ENCODE results near the gene PDXP. TPM values are rescaled to one million over a fixed set of nuclear protein-coding genes. Genes with fewer than 3 reads are reported as not detected.

PDXP gene
- total and polyA plus RNA-seq, 9 of the 15 experiments (the other 6 are each of a cell fraction or from before 2014, with no cell fraction given): 7.9 to 54.2 (median 38.8) TPM

DNA sequence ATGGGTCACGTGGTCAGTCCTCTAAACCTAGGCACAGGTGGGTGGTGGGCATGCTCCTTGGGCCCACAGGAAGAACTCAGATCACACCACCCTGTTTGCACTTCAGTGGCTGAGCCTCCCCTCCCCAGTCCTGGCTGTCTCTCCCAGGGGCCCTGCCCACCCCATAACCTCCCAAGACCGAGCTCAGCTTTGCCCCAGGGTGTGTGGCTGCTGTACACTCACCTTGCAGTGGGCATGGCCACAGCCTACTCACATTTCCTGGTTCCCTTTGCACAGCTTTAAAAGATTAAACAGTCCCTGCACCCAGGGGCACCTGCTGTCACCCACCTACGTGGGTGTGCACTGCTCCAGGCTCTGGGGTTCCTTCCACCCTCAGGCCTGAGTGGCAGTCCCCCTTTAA lies 52.2 kb downstream of the PDXP start:
- no peaks in the 10 kb centered on the region for H3K27me3 ChIP-seq (ENCODE audit: control insufficient read depth in 2 of 2, insufficient read depth in 2 of 2, low read length in 2 of 2)
- ChIA-PET CTCF (ENCODE audit: low intra/inter-chr PET ratio) (no interaction called here), POLR2A (no interaction called here)
- no peaks in the 10 kb centered on the region for H3K36me3 ChIP-seq (ENCODE audit: control insufficient read depth, insufficient read depth, low read length)
- H3K9ac ChIP-seq (ENCODE audit: insufficient read depth in 1 of 2, low read depth in 2 of 2, low read length in 2 of 2): no peak overlapping the region; a peak in 2 of 4 replicates
- intact Hi-C loops (cut with micrococcal nuclease): no loop called here
- DNase-seq (ENCODE audit: extremely low read depth in 1 of 4, low spot score in 3 of 4) (no peak), ATAC-seq (no peak), FAIRE-seq (no peak)
- peaks cover 0 to 23% of the 10 kb centered on the region in 2 experiments; a peak in 2 of 5 replicates for H3K4me1 ChIP-seq (replicated peaks in 1 of 2; ENCODE audit: control insufficient read depth in 2 of 2, insufficient read depth in 2 of 2, low read length in 2 of 2)
- H4K20me1 ChIP-seq (replicated peaks; ENCODE audit: control insufficient read depth, insufficient read depth, low read length): no peaks in the 10 kb centered on the region
- in situ Hi-C loops (cut with MboI): no loop called here
- no peak overlapping the region for H3K4me3 ChIP-seq
- WGBS (ENCODE audit: insufficient coverage, low coverage, missing lambda C conversion rate): 30% methylated on average over 2 of the region's 3 CpGs
- H3K79me2 ChIP-seq (ENCODE audit: control insufficient read depth, insufficient read depth, low read length): no peaks in the 10 kb centered on the region
- H3K9me3 ChIP-seq (replicated peaks; ENCODE audit: control insufficient read depth, insufficient read depth, low read depth, low read length): no peaks in the 10 kb centered on the region
- no peak overlapping the region for H2AFZ ChIP-seq (ENCODE audit: low read depth, low read length)
- no peaks in the 10 kb centered on the region for H3K9me1 ChIP-seq (ENCODE audit: control insufficient read depth, insufficient read depth, low read length)
- no peak overlapping the region for H3K27ac ChIP-seq (ENCODE audit: extremely low read depth, low read depth, low read length)
- no peak overlapping the region for H3K4me2 ChIP-seq (ENCODE audit: insufficient read depth, low read length)
- no peak for TF ChIP-seq TEAD4 (IDR thresholded peaks at IDR 0.05; ENCODE audit: low read length)
- no peak for TF ChIP-seq TEAD4 (CRISPR knock-in tag; IDR thresholded peaks at IDR 0.05; ENCODE audit: borderline replicate concordance)
- TF ChIP-seq ILF3 (IDR thresholded peaks at IDR 0.05; ENCODE audit: borderline replicate concordance): no peak
- no peak for TF ChIP-seq TSC22D4 (tag; IDR thresholded peaks at IDR 0.05)
- no peak for TF ChIP-seq ZNF584 (CRISPR knock-in tag; IDR thresholded peaks at IDR 0.05; ENCODE audit: low read depth)
- TF ChIP-seq CXXC5 (CRISPR knock-in tag; IDR thresholded peaks at IDR 0.05): no peak
- TF ChIP-seq, protein P1, sequence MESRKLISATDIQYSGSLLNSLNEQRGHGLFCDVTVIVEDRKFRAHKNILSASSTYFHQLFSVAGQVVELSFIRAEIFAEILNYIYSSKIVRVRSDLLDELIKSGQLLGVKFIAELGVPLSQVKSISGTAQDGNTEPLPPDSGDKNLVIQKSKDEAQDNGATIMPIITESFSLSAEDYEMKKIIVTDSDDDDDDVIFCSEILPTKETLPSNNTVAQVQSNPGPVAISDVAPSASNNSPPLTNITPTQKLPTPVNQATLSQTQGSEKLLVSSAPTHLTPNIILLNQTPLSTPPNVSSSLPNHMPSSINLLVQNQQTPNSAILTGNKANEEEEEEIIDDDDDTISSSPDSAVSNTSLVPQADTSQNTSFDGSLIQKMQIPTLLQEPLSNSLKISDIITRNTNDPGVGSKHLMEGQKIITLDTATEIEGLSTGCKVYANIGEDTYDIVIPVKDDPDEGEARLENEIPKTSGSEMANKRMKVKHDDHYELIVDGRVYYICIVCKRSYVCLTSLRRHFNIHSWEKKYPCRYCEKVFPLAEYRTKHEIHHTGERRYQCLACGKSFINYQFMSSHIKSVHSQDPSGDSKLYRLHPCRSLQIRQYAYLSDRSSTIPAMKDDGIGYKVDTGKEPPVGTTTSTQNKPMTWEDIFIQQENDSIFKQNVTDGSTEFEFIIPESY (CRISPR knock-in tag; IDR thresholded peaks at IDR 0.05): no peak
- TF ChIP-seq, protein P2, sequence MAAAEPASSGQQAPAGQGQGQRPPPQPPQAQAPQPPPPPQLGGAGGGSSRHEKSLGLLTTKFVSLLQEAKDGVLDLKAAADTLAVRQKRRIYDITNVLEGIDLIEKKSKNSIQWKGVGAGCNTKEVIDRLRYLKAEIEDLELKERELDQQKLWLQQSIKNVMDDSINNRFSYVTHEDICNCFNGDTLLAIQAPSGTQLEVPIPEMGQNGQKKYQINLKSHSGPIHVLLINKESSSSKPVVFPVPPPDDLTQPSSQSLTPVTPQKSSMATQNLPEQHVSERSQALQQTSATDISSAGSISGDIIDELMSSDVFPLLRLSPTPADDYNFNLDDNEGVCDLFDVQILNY (CRISPR knock-in tag; IDR thresholded peaks at IDR 0.05): no peak
- no peak for TF ChIP-seq ZNF146 (CRISPR knock-in tag; IDR thresholded peaks at IDR 0.05; ENCODE audit: unreplicated experiment)
- TF ChIP-seq ZKSCAN8 (CRISPR knock-in tag; IDR thresholded peaks at IDR 0.05): no peak
- TF ChIP-seq IRF2 (CRISPR knock-in tag; IDR thresholded peaks at IDR 0.05): no peak
- TF ChIP-seq, protein P3, sequence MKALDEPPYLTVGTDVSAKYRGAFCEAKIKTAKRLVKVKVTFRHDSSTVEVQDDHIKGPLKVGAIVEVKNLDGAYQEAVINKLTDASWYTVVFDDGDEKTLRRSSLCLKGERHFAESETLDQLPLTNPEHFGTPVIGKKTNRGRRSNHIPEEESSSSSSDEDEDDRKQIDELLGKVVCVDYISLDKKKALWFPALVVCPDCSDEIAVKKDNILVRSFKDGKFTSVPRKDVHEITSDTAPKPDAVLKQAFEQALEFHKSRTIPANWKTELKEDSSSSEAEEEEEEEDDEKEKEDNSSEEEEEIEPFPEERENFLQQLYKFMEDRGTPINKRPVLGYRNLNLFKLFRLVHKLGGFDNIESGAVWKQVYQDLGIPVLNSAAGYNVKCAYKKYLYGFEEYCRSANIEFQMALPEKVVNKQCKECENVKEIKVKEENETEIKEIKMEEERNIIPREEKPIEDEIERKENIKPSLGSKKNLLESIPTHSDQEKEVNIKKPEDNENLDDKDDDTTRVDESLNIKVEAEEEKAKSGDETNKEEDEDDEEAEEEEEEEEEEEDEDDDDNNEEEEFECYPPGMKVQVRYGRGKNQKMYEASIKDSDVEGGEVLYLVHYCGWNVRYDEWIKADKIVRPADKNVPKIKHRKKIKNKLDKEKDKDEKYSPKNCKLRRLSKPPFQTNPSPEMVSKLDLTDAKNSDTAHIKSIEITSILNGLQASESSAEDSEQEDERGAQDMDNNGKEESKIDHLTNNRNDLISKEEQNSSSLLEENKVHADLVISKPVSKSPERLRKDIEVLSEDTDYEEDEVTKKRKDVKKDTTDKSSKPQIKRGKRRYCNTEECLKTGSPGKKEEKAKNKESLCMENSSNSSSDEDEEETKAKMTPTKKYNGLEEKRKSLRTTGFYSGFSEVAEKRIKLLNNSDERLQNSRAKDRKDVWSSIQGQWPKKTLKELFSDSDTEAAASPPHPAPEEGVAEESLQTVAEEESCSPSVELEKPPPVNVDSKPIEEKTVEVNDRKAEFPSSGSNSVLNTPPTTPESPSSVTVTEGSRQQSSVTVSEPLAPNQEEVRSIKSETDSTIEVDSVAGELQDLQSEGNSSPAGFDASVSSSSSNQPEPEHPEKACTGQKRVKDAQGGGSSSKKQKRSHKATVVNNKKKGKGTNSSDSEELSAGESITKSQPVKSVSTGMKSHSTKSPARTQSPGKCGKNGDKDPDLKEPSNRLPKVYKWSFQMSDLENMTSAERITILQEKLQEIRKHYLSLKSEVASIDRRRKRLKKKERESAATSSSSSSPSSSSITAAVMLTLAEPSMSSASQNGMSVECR (CRISPR knock-in tag; IDR thresholded peaks at IDR 0.05): no peak
- no peak for TF ChIP-seq CHD2 (IDR thresholded peaks at IDR 0.05; ENCODE audit: low read depth, low read length)
- BruUV-seq (replicated peaks): no TSS peak
